ENCODE measurements around the gene CTSE. TPM values are rescaled to one million over a fixed set of nuclear protein-coding genes. Genes with fewer than 3 reads are reported as not detected.

Gene CTSE
- total RNA-seq, 1 donor from 2014 or later: 42.0 TPM

- Mint-ChIP-seq H3K27ac (no peak overlapping the region), H3K9me3 (no peaks in the 10 kb centered on the region), H3K4me1 (ENCODE audit: unreplicated experiment) (peaks cover 21% of the 10 kb centered on the region), H3K27me3 (peaks cover 3% of the 10 kb centered on the region), H3K36me3 (no peaks in the 10 kb centered on the region), H3K4me3 (no peak overlapping the region)
- peak; percentile 40 for DNase-seq (ENCODE audit: extremely low spot score, unreplicated experiment)
- TF ChIP-seq CTCF (conservative IDR thresholded peaks at IDR 0.05): no peak
Measured at GRCh38 chr1:206006946-206007345, 16.7 kb downstream of the CTSE start.

- Mint-ChIP-seq H3K27me3 (peaks cover 3% of the 10 kb centered on the region), H3K9me3 (no peaks in the 10 kb centered on the region), H3K36me3 (no peaks in the 10 kb centered on the region), H3K27ac (no peak overlapping the region), H3K4me3 (no peak overlapping the region), H3K4me1 (ENCODE audit: unreplicated experiment) (peaks cover 21% of the 10 kb centered on the region)
- TF ChIP-seq CTCF (conservative IDR thresholded peaks at IDR 0.05): no peak
- peak; percentile 20 for DNase-seq (ENCODE audit: extremely low spot score, unreplicated experiment)
Measured at GRCh38 chr1:206005778-206006180, 17.9 kb downstream of the CTSE start.

- H3K27me3 Mint-ChIP-seq: peaks cover 3% of the 10 kb centered on the region
- no peaks in the 10 kb centered on the region for H3K9me3 Mint-ChIP-seq
- H3K4me3 Mint-ChIP-seq: no peak overlapping the region
- no peak for TF ChIP-seq CTCF (conservative IDR thresholded peaks at IDR 0.05)
- no peak for DNase-seq (ENCODE audit: extremely low spot score, unreplicated experiment)
- H3K36me3 Mint-ChIP-seq: no peaks in the 10 kb centered on the region
- H3K27ac Mint-ChIP-seq: peak overlapping the region; percentile 12
- H3K4me1 Mint-ChIP-seq (ENCODE audit: unreplicated experiment): peaks cover 21% of the 10 kb centered on the region
Measured at GRCh38 chr1:206005234-206005633, 18.5 kb downstream of the CTSE start.

- peaks cover 21% of the 10 kb centered on the region for H3K4me1 Mint-ChIP-seq (ENCODE audit: unreplicated experiment)
- no peak for TF ChIP-seq CTCF (conservative IDR thresholded peaks at IDR 0.05)
- no peak overlapping the region for H3K4me3 Mint-ChIP-seq
- peaks cover 3% of the 10 kb centered on the region for H3K27me3 Mint-ChIP-seq
- H3K36me3 Mint-ChIP-seq: no peaks in the 10 kb centered on the region
- peak overlapping the region; percentile 12 for H3K27ac Mint-ChIP-seq
- DNase-seq (ENCODE audit: extremely low spot score, unreplicated experiment): peak; percentile 29
- no peaks in the 10 kb centered on the region for H3K9me3 Mint-ChIP-seq
Measured at GRCh38 chr1:206004826-206005225, 18.9 kb downstream of the CTSE start.

GRCh38 chr1:206003854-206004800 lies 19.6 kb downstream of the CTSE start:
- H3K4me1 Mint-ChIP-seq (ENCODE audit: unreplicated experiment): peaks cover 21% of the 10 kb centered on the region
- H3K36me3 Mint-ChIP-seq: no peaks in the 10 kb centered on the region
- peak overlapping the region; percentile 12 for H3K27ac Mint-ChIP-seq
- no peak for TF ChIP-seq CTCF (conservative IDR thresholded peaks at IDR 0.05)
- peaks cover 3% of the 10 kb centered on the region for H3K27me3 Mint-ChIP-seq
- peak; percentile 13 for DNase-seq (ENCODE audit: extremely low spot score, unreplicated experiment)
- H3K9me3 Mint-ChIP-seq: peaks cover 2% of the 10 kb centered on the region
- H3K4me3 Mint-ChIP-seq: no peak overlapping the region
